Colonic mucosa (tissue), 4 donors: ENCODE data around the gene PXDC1. TPM values are rescaled to one million over a fixed set of nuclear protein-coding genes. Genes with fewer than 3 reads are reported as not detected.

ENCODE experiments used
- DNase-seq: peaks from one replicate; pipeline ENCODE4 v3.0.0-alpha.2; 2020
- H3K27ac ChIP-seq: fragments of 200-600 bp; one replicate; pipeline ENCODE4 v1.8.0; 2021
- H3K27me3 ChIP-seq: fragments of 200-600 bp; one replicate; pipeline ENCODE4 v1.8.0; 2021
- H3K36me3 ChIP-seq: fragments of 200-600 bp; one replicate; pipeline ENCODE4 v1.8.0; 2021
- H3K4me1 ChIP-seq: fragments of 200-600 bp; one replicate; pipeline ENCODE4 v1.8.0; 2021; ENCODE audit warnings: mild to moderate bottlenecking
- H3K4me3 ChIP-seq: fragments of 200-600 bp; one replicate; pipeline ENCODE4 v1.8.0; 2021
- H3K9ac ChIP-seq, 2 donors: one replicate each; pipeline ENCODE4 v1.7.0; 2013; ENCODE audit warnings: control low read depth in 2 of 2, low read depth in 2 of 2, low read length in 2 of 2
- H3K9me3 ChIP-seq: fragments of 200-600 bp; one replicate; pipeline ENCODE4 v1.8.0; 2021
- intact Hi-C: fragments of 100-400 bp; cut with DNase I; formaldehyde crosslinking; loops from one replicate; pipeline ENCODE4 v1.14.1; 2022
- total RNA-seq, 2 donors: library from RNA; stranded (reverse); fragmentation: NEBNext Ultra II Directional in 1 of 2; extraction: Animal tissue kit (Norgen Biotek cat#: 25700) in 1 of 2; gene quantifications; one replicate each; pipeline ENCODE4 v1.2.1, GENCODE V29; 2021
- TF ChIP-seq, protein P1 (sequence below): fragments of 200-600 bp; IDR thresholded peaks from one replicate; pipeline ENCODE4 v1.8.0; 2022; ENCODE audit warnings: antibody characterized with exemption, mild to moderate bottlenecking
- donor health status: healthy.
- donor health status: DM: no; HTN: no; CAD: no.
- donor health status: DM: no; HTN: no; CAD: no.

PXDC1 gene
- total RNA-seq, 2 donors from 2014 or later: 1.7 to 8.8 TPM

DNA sequence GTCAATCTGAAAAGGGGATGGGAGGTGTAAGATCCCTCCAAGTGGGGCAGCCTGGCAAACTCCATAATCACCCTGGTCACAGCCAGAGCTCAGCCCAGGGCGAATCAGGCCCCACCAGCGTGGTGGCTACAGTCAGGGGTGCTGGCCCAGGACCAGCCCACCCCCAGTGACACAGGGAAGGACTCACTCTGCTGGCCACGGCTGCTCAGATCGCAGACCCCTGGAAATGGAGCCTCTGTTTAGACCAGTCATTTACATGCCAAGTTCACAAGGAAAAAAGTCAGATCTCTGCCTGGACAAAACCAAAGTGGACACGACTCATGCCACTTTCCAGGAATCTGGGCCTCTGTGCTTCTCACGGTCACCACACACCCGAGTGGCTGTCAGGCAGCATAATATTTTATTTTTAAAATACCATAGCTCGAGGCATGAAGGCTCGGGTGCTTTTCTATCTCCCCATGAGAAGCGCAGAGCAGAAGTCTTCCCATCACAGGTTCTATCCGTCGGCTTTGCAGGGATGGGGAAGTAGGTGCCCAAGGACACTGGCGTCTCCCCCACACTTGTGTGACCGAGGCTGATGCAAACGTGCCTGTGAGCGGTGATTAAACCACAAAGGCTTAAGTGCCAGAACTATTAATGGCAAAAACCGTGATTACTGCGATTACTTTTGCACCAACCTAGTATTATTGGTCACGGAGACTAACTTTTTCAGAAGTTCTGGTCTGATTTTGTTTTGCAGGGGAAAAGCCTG is 13.0 kb downstream of the PXDC1 start:
- Histone ChIP-seq H3K4me3 (no peak overlapping the region), H3K4me1 (no peaks in the 10 kb centered on the region), H3K9me3 (no peaks in the 10 kb centered on the region), H3K9ac (no peak overlapping the region), H3K36me3 (no peaks in the 10 kb centered on the region), H3K27me3 (no peaks in the 10 kb centered on the region), H3K27ac (no peak overlapping the region)
- DNase-seq: no peak
- TF ChIP-seq, protein P1, sequence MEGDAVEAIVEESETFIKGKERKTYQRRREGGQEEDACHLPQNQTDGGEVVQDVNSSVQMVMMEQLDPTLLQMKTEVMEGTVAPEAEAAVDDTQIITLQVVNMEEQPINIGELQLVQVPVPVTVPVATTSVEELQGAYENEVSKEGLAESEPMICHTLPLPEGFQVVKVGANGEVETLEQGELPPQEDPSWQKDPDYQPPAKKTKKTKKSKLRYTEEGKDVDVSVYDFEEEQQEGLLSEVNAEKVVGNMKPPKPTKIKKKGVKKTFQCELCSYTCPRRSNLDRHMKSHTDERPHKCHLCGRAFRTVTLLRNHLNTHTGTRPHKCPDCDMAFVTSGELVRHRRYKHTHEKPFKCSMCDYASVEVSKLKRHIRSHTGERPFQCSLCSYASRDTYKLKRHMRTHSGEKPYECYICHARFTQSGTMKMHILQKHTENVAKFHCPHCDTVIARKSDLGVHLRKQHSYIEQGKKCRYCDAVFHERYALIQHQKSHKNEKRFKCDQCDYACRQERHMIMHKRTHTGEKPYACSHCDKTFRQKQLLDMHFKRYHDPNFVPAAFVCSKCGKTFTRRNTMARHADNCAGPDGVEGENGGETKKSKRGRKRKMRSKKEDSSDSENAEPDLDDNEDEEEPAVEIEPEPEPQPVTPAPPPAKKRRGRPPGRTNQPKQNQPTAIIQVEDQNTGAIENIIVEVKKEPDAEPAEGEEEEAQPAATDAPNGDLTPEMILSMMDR: no peak
- intact Hi-C loops: loop anchor here (10.0 kb wide), 1 partner anchor 614 kb away; no protein-coding TSS in a partner anchor

GRCh38 chr6:3737831-3738210 is 13.7 kb downstream of the PXDC1 start:
- TF ChIP-seq, protein P1: no peak
- Histone ChIP-seq H3K36me3 (no peaks in the 10 kb centered on the region), H3K9me3 (no peaks in the 10 kb centered on the region), H3K27ac (no peak overlapping the region), H3K4me3 (no peak overlapping the region), H3K4me1 (no peaks in the 10 kb centered on the region), H3K9ac (no peak overlapping the region), H3K27me3 (no peaks in the 10 kb centered on the region)
- intact Hi-C loops: loop anchor here (10.0 kb wide), 1 partner anchor 613 kb away; no protein-coding TSS in a partner anchor
- DNase-seq: no peak

- DNase-seq: no peak
- H3K9ac ChIP-seq: no peak overlapping the region
- intact Hi-C loops: loop anchor here (10.0 kb wide), 1 partner anchor 612 kb away; no protein-coding TSS in a partner anchor
- H3K36me3 ChIP-seq: no peaks in the 10 kb centered on the region
- H3K27me3 ChIP-seq: no peaks in the 10 kb centered on the region
- TF ChIP-seq, protein P1: no peak
- H3K4me1 ChIP-seq: no peaks in the 10 kb centered on the region
- no peaks in the 10 kb centered on the region for H3K9me3 ChIP-seq
- no peak overlapping the region for H3K27ac ChIP-seq
- H3K4me3 ChIP-seq: no peak overlapping the region
Measured at GRCh38 chr6:3737149-3737830, 14.2 kb downstream of the PXDC1 start.

GRCh38 chr6:3735029-3735605 is 16.4 kb downstream of the PXDC1 start:
- intact Hi-C loops: loop anchor here (10.0 kb wide), 1 partner anchor 610 kb away; no protein-coding TSS in a partner anchor
- TF ChIP-seq, protein P1: no peak
- Histone ChIP-seq H3K36me3 (no peaks in the 10 kb centered on the region), H3K4me1 (no peaks in the 10 kb centered on the region), H3K9ac (no peak overlapping the region), H3K27me3 (no peaks in the 10 kb centered on the region), H3K4me3 (no peak overlapping the region), H3K27ac (no peak overlapping the region), H3K9me3 (no peaks in the 10 kb centered on the region)
- no peak for DNase-seq

- no peak for DNase-seq
- Histone ChIP-seq H3K27me3 (no peaks in the 10 kb centered on the region), H3K4me1 (no peaks in the 10 kb centered on the region), H3K4me3 (no peak overlapping the region), H3K9ac (no peak overlapping the region), H3K27ac (no peak overlapping the region), H3K9me3 (no peaks in the 10 kb centered on the region), H3K36me3 (no peaks in the 10 kb centered on the region)
- intact Hi-C loops: loop anchor here (10.0 kb wide), 1 partner anchor 609 kb away; no protein-coding TSS in a partner anchor
- TF ChIP-seq, protein P1: no peak
Measured at GRCh38 chr6:3734023-3734422, 17.5 kb downstream of the PXDC1 start.
